ENCODE data around the gene PPIP5K2.

The PPIP5K2 gene

GRCh38 chr5:103244398-103244797 is 124.3 kb downstream of the PPIP5K2 start:
- no peaks in the 10 kb centered on the region for H3K36me3 ChIP-seq (ENCODE audit: control insufficient read depth, low read length)
- no peaks in the 10 kb centered on the region for H4K20me1 ChIP-seq (ENCODE audit: control insufficient read depth, insufficient read depth, low read depth, low read length)
- H3F3A ChIP-seq (ENCODE audit: control insufficient read depth, insufficient read depth): no peaks in the 10 kb centered on the region
- H3K9me3 ChIP-seq (ENCODE audit: control insufficient read depth, insufficient read depth, low read length): 0 out of 2 replicates have a peak, but pooled peaks cover 2% of the 10 kb centered on the region
- no peak overlapping the region for H3K4me3 ChIP-seq (ENCODE audit: low read length)
- no peaks in the 10 kb centered on the region for H3K9me2 ChIP-seq (replicated peaks; ENCODE audit: control insufficient read depth, low read length)
- peaks cover 5% of the 10 kb centered on the region; the same call in 1 of the 2 replicates for H3K27me3 ChIP-seq (ENCODE audit: control insufficient read depth, low read length)
- TF ChIP-seq CTCF (IDR thresholded peaks at IDR 0.05; ENCODE audit: low read depth, low read length, poor library complexity, severe bottlenecking): no peak
- no peak for TF ChIP-seq EZH2phosphoT487 (IDR thresholded peaks at IDR 0.05; ENCODE audit: borderline replicate concordance, low read length)
- H3K79me2 ChIP-seq (ENCODE audit: control insufficient read depth, low read length): no peaks in the 10 kb centered on the region
- no peak overlapping the region for H3K4me2 ChIP-seq (ENCODE audit: low read length)
- H3K4me1 ChIP-seq (ENCODE audit: control insufficient read depth, low read length): no peaks in the 10 kb centered on the region
- H3K27ac ChIP-seq (ENCODE audit: low read depth, low read length): no peak overlapping the region

GRCh38 chr5:103245761-103246160 is 125.7 kb downstream of the PPIP5K2 start:
- Histone ChIP-seq H3K79me2 (ENCODE audit: control insufficient read depth, low read length) (no peaks in the 10 kb centered on the region), H3K9me2 (replicated peaks; ENCODE audit: control insufficient read depth, low read length) (no peaks in the 10 kb centered on the region), H3K36me3 (ENCODE audit: control insufficient read depth, low read length) (no peaks in the 10 kb centered on the region), H3K9me3 (ENCODE audit: control insufficient read depth, insufficient read depth, low read length) (0 out of 2 replicates have a peak, but pooled peaks cover 2% of the 10 kb centered on the region), H3K4me3 (ENCODE audit: low read length) (no peak overlapping the region), H3K27ac (ENCODE audit: low read depth, low read length) (no peak overlapping the region), H4K20me1 (ENCODE audit: control insufficient read depth, insufficient read depth, low read depth, low read length) (no peaks in the 10 kb centered on the region), H3F3A (ENCODE audit: control insufficient read depth, insufficient read depth) (no peaks in the 10 kb centered on the region), H3K4me2 (ENCODE audit: low read length) (no peak overlapping the region), H3K27me3 (ENCODE audit: control insufficient read depth, low read length) (peaks cover 5% of the 10 kb centered on the region; the same call in 1 of the 2 replicates), H3K4me1 (ENCODE audit: control insufficient read depth, low read length) (no peaks in the 10 kb centered on the region)
- no peak for TF ChIP-seq CTCF (IDR thresholded peaks at IDR 0.05; ENCODE audit: low read depth, low read length, poor library complexity, severe bottlenecking)
- no peak for TF ChIP-seq EZH2phosphoT487 (IDR thresholded peaks at IDR 0.05; ENCODE audit: borderline replicate concordance, low read length)

GRCh38 chr5:103247118-103247517 is 127.0 kb downstream of the PPIP5K2 start:
- Histone ChIP-seq H3K27ac (ENCODE audit: low read depth, low read length) (no peak overlapping the region), H3K4me3 (ENCODE audit: low read length) (no peak overlapping the region), H3K27me3 (ENCODE audit: control insufficient read depth, low read length) (peaks cover 5% of the 10 kb centered on the region; the same call in 1 of the 2 replicates), H4K20me1 (ENCODE audit: control insufficient read depth, insufficient read depth, low read depth, low read length) (no peaks in the 10 kb centered on the region), H3K9me3 (ENCODE audit: control insufficient read depth, insufficient read depth, low read length) (0 out of 2 replicates have a peak, but pooled peaks cover 2% of the 10 kb centered on the region), H3K4me2 (ENCODE audit: low read length) (no peak overlapping the region), H3K9me2 (replicated peaks; ENCODE audit: control insufficient read depth, low read length) (no peaks in the 10 kb centered on the region), H3K36me3 (ENCODE audit: control insufficient read depth, low read length) (no peaks in the 10 kb centered on the region), H3K79me2 (ENCODE audit: control insufficient read depth, low read length) (no peaks in the 10 kb centered on the region), H3F3A (ENCODE audit: control insufficient read depth, insufficient read depth) (no peaks in the 10 kb centered on the region), H3K4me1 (ENCODE audit: control insufficient read depth, low read length) (no peaks in the 10 kb centered on the region)
- TF ChIP-seq CTCF (IDR thresholded peaks at IDR 0.05; ENCODE audit: low read depth, low read length, poor library complexity, severe bottlenecking): no peak
- no peak for TF ChIP-seq EZH2phosphoT487 (IDR thresholded peaks at IDR 0.05; ENCODE audit: borderline replicate concordance, low read length)
